Measurements from ENCODE around the gene SLC6A8. TPM values are rescaled to one million over a fixed set of nuclear protein-coding genes. Genes with fewer than 3 reads are reported as not detected.
"Not testable (repeated sequence)": the region's sequence is repeated elsewhere in the genome, so short reads cannot be mapped to it uniquely, and the experiment has no call there.

Gene SLC6A8
- total RNA-seq, 4 donors from 2014 or later = 19.5 to 36.2 (median 25.4) TPM

DNA sequence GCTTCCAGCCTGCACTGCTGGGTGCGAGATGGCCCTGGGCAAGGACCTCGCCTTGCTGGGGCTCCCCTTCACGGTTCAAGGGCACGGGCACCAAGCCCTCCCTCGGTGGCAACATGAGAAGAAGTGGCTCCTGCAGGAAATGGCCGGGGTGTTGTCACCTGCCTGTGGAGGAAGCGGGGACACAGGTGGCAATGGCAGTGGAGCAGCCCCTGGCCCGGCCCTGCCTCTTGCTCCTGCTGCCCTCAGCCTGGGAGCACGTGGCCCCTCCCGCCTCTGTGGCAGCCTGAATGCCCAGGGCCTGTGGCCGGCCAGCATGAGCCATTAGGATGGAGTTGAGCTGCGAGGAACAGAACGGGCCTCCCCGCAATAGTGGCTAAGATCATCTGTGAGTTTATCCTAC, 53.7 kb downstream of the SLC6A8 start:
- no peak for DNase-seq
- Histone ChIP-seq H3K9me3 (no peaks in the 10 kb centered on the region), H3K27me3 (no peaks in the 10 kb centered on the region), H3K27ac (no peak overlapping the region), H3K4me3 (no peak overlapping the region), H3K4me1 (peaks cover 0 to 27% (median 0%) of the 10 kb centered on the region in 3 donors), H3K36me3 (no peaks in the 10 kb centered on the region)
- WGBS, 2 donors = no CpG with 5 or more reads among the region's 14 CpGs
- intact Hi-C loops (cut with DNase I) = no loop called here
- no peak for TF ChIP-seq POLR2A (IDR thresholded peaks at IDR 0.05)
- TF ChIP-seq, protein P1, sequence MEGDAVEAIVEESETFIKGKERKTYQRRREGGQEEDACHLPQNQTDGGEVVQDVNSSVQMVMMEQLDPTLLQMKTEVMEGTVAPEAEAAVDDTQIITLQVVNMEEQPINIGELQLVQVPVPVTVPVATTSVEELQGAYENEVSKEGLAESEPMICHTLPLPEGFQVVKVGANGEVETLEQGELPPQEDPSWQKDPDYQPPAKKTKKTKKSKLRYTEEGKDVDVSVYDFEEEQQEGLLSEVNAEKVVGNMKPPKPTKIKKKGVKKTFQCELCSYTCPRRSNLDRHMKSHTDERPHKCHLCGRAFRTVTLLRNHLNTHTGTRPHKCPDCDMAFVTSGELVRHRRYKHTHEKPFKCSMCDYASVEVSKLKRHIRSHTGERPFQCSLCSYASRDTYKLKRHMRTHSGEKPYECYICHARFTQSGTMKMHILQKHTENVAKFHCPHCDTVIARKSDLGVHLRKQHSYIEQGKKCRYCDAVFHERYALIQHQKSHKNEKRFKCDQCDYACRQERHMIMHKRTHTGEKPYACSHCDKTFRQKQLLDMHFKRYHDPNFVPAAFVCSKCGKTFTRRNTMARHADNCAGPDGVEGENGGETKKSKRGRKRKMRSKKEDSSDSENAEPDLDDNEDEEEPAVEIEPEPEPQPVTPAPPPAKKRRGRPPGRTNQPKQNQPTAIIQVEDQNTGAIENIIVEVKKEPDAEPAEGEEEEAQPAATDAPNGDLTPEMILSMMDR (IDR thresholded peaks at IDR 0.05) = no peak

DNA sequence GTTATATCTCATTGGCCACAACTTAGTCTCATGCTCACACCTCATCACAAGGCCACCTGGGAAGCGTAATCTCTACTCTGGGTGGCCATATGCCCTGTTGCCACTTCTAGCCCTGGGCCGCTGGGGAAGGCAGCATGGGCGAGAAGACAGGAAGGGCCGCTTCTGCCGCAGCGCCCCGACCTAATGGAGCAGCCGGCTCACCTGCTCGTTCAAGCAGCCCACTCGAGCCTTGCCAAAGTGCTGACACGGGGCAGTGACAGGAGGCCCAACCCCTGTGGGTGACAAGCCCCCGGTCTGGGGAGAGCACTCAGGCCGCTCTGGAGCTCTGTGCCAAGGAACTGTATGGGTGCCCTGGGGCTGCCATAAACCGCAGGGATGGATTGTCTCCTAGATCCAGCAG, 54.4 kb downstream of the SLC6A8 start:
- H3K9me3 ChIP-seq; H3K27me3 ChIP-seq; H3K4me3 ChIP-seq; H3K27ac ChIP-seq; intact Hi-C loops (cut with DNase I); H3K36me3 ChIP-seq; DNase-seq: not testable (repeated sequence)
- no CpG with 5 or more reads among the region's 14 CpGs for WGBS, 2 donors
- H3K4me1 ChIP-seq = peaks cover 0 to 27% (median 0%) of the 10 kb centered on the region in 3 donors

GRCh38 chrX:153742796-153743467, 55.2 kb downstream of the SLC6A8 start:
- H3K27me3 ChIP-seq; DNase-seq; intact Hi-C loops (cut with DNase I); H3K9me3 ChIP-seq; H3K36me3 ChIP-seq: not testable (repeated sequence)
- peak overlapping the region in 2 of 4 donors; percentile 9 to 33 for H3K27ac ChIP-seq
- peaks cover 0 to 27% (median 0%) of the 10 kb centered on the region in 3 donors for H3K4me1 ChIP-seq
- peak overlapping the region in 2 of 4 donors; percentile 6 to 22 for H3K4me3 ChIP-seq
- 76% methylated on average over 5 of the region's 32 CpGs; no CpG with 5 or more reads in 1 of the 2 donors for WGBS, 2 donors

GRCh38 chrX:153743468-153744209, 55.9 kb downstream of the SLC6A8 start:
- Histone ChIP-seq H3K27ac (peak overlapping the region in 3 of 4 donors; percentile 62 to 73 (median 71)), H3K4me3 (peak overlapping the region in 3 of 4 donors; percentile 22 to 49 (median 23)), H3K4me1 (peaks cover 0 to 27% (median 0%) of the 10 kb centered on the region in 3 donors)
- intact Hi-C loops (cut with DNase I); H3K27me3 ChIP-seq; H3K9me3 ChIP-seq; H3K36me3 ChIP-seq; DNase-seq: not testable (repeated sequence)
- whole genome bisulfite sequencing, 2 donors = 17 to 27% methylated on average over 1 to 3 of the region's 35 CpGs
- TF ChIP-seq POLR2A (IDR thresholded peaks at IDR 0.05) = peak in 1 of 4 donors; percentile 18
- TF ChIP-seq, protein P1 (IDR thresholded peaks at IDR 0.05) = peak in 1 of 6 experiments; percentile 16

- DNase-seq = no peak
- Histone ChIP-seq H3K9me3 (no peaks in the 10 kb centered on the region), H3K27ac (peak overlapping the region in 3 of 4 donors; percentile 62 to 73 (median 71)), H3K4me1 (peaks cover 0 to 27% (median 0%) of the 10 kb centered on the region in 3 donors), H3K27me3 (no peaks in the 10 kb centered on the region), H3K36me3 (no peaks in the 10 kb centered on the region), H3K4me3 (peak overlapping the region in 3 of 4 donors; percentile 22 to 49 (median 23))
- 40% methylated on average over 1 of the region's 38 CpGs; no CpG with 5 or more reads in 1 of the 2 donors for WGBS, 2 donors
- TF ChIP-seq POLR2A (IDR thresholded peaks at IDR 0.05) = no peak
- TF ChIP-seq, protein P1 (IDR thresholded peaks at IDR 0.05) = peak in 1 of 6 experiments; percentile 6
- intact Hi-C loops (cut with DNase I) = no loop called here
Measured at GRCh38 chrX:153744210-153745066, 56.7 kb downstream of the SLC6A8 start.

DNA sequence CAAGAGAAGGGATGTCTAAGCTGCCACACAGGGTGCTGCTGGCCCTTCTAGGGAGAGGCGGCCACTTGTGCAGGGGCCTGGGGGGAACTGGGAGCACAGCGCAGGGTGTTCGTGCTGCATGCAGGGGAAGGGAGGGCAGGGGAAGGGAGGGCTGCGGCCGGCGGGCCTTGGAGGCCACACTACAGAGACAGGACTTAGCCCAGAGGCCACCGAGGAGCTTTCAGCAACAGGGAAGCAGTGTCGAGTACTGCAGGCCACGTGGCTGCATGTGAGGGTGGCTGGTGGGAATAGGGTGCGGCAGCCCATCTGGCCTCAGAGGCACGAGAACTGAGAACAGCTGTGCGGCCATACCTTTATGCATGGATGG, 57.3 kb downstream of the SLC6A8 start:
- H3K9me3 ChIP-seq; H3K4me3 ChIP-seq; DNase-seq; H3K27ac ChIP-seq; H3K27me3 ChIP-seq; H3K36me3 ChIP-seq; intact Hi-C loops (cut with DNase I): not testable (repeated sequence)
- 20 to 40% methylated on average over 1 to 2 of the region's 12 CpGs for WGBS, 2 donors
- peaks cover 0 to 21% (median 0%) of the 10 kb centered on the region in 3 donors for H3K4me1 ChIP-seq

Small RNA genes lying within 50 kb of the gene (small RNA-seq; reads per million reads assigned to genes)
- gene RN7SL687P = 0 reads per million in 4 donors

Other genes with a start within 250 kb of the SLC6A8 start
- 1 to 10 TPM; 1.4 to 6.6 (median 4.3) TPM for gene TREX2, start 241.9 kb upstream of the SLC6A8 start, total RNA-seq
- 10 to 100 TPM in 3 of 4 donors, 1 to 10 TPM in 1; 8.8 to 21.0 (median 12.1) TPM for gene HAUS7, start 217.3 kb upstream of the SLC6A8 start, total RNA-seq
- 10 to 100 TPM in 3 of 4 donors, 1 to 10 TPM in 1; 6.7 to 26.7 (median 15.7) TPM for gene BGN, start 192.9 kb upstream of the SLC6A8 start, total RNA-seq
- gene ATP2B3, start 170.3 kb upstream of the SLC6A8 start, total RNA-seq = not detected
- gene CCNQ, start 88.8 kb upstream of the SLC6A8 start, total RNA-seq = 10 to 100 TPM; 18.0 to 32.2 (median 23.9) TPM
- 1 to 10 TPM in 2 of 4 donors, under 1 TPM in 2; 0.38 to 4.0 (median 1.3) TPM for gene DUSP9, start 40.7 kb upstream of the SLC6A8 start, total RNA-seq
- 1 to 10 TPM in 2 of 4 donors, under 1 TPM in 1, not detected in 1; 0.82 to 5.7 (median 1.5) TPM for gene PNCK, start 14.1 kb upstream of the SLC6A8 start, total RNA-seq
- gene BCAP31, start 36.5 kb downstream of the SLC6A8 start, total RNA-seq = 100 to 1,000 TPM in 3 of 4 donors, 10 to 100 TPM in 1; 99.2 to 180 (median 142) TPM
- 1 to 10 TPM; 1.8 to 5.0 (median 3.5) TPM for gene ABCD1, start 36.9 kb downstream of the SLC6A8 start, total RNA-seq
- gene PLXNB3, start 76.3 kb downstream of the SLC6A8 start, total RNA-seq = 10 to 100 TPM in 1 of 4 donors, 1 to 10 TPM in 3; 3.2 to 13.4 (median 6.9) TPM
- under 1 TPM in 3 of 4 donors, not detected in 1; 0.09 to 0.38 (median 0.15) TPM for gene SRPK3, start 93.1 kb downstream of the SLC6A8 start, total RNA-seq
- gene IDH3G, start 106.4 kb downstream of the SLC6A8 start, total RNA-seq = 10 to 100 TPM; 60.7 to 67.8 (median 64.1) TPM
- 100 to 1,000 TPM; 131 to 257 (median 159) TPM for gene SSR4, start 106.7 kb downstream of the SLC6A8 start, total RNA-seq
- gene PDZD4, start 142.6 kb downstream of the SLC6A8 start, total RNA-seq = 1 to 10 TPM in 3 of 4 donors, under 1 TPM in 1; 0.97 to 3.4 (median 1.9) TPM
- gene L1CAM, start 198.2 kb downstream of the SLC6A8 start, total RNA-seq = 1 to 10 TPM in 2 of 4 donors, under 1 TPM in 2; 0.35 to 3.2 (median 1.3) TPM
- 1 to 10 TPM in 1 of 4 donors, under 1 TPM in 3; 0.19 to 1.3 (median 0.29) TPM for gene AVPR2, start 216.7 kb downstream of the SLC6A8 start, total RNA-seq
- 10 to 100 TPM in 1 of 4 donors, 1 to 10 TPM in 3; 3.9 to 18.3 (median 7.6) TPM for gene ARHGAP4, start 238.3 kb downstream of the SLC6A8 start, total RNA-seq
- gene NAA10, start 247.1 kb downstream of the SLC6A8 start, total RNA-seq = 10 to 100 TPM; 42.5 to 92.5 (median 87.6) TPM